Activated CD4-positive, alpha-beta memory T cell treated with anti-CD3 and anti-CD28 coated beads, Interleukin-2, amount 10 ng/mL, durations not matched to agents 7 days and 5 days (primary cell): ENCODE data around the gene CSPG4. TPM values are rescaled to one million over a fixed set of nuclear protein-coding genes. Genes with fewer than 3 reads are reported as not detected.
"Not testable (repeated sequence)": the region's sequence is repeated elsewhere in the genome, so short reads cannot be mapped to it uniquely, and the experiment has no call there.

Source experiments
- CTCF ChIA-PET: fragments of 350-600 bp; sonication (Branson Sonifier 250); formaldehyde crosslinking; loops from one replicate; lab custom pipeline; 2021; ENCODE audit warnings: antibody characterized with exemption, inconsistent platforms; lab: Charles Lee
- POLR2A ChIA-PET: fragments of 350-600 bp; sonication (Branson Sonifier 250); formaldehyde crosslinking; loops from one replicate; lab custom pipeline; 2021; ENCODE audit warnings: antibody characterized with exemption; lab: Charles Lee
- DNase-seq: peaks from one replicate; pipeline ENCODE4 v3.0.0-alpha.2; 2020
- H3K27ac Mint-ChIP-seq: one replicate; pipeline ENCODE4 v1.8.0; 2021; ENCODE audit warnings: mild to moderate bottlenecking, mixed read lengths
- H3K27me3 Mint-ChIP-seq: one replicate; pipeline ENCODE4 v1.8.0; 2021; ENCODE audit warnings: mixed read lengths
- H3K36me3 Mint-ChIP-seq: one replicate; pipeline ENCODE4 v1.8.0; 2021; ENCODE audit warnings: low read depth, mixed read lengths
- H3K4me1 Mint-ChIP-seq: one replicate; pipeline ENCODE4 v1.8.0; 2021; ENCODE audit warnings: mixed read lengths
- H3K4me3 Mint-ChIP-seq: one replicate; pipeline ENCODE4 v1.8.0; 2021; ENCODE audit warnings: mild to moderate bottlenecking, mixed read lengths
- H3K9me3 Mint-ChIP-seq: one replicate; pipeline ENCODE4 v1.8.0; 2021; ENCODE audit warnings: mixed read lengths
- total RNA-seq, 2 experiments: library from RNA; stranded (reverse); gene quantifications; one replicate each; pipeline ENCODE4 v1.2.3, GENCODE V29; 2021

CSPG4 gene
- total RNA-seq, 2 experiments from 2014 or later = not detected

DNA sequence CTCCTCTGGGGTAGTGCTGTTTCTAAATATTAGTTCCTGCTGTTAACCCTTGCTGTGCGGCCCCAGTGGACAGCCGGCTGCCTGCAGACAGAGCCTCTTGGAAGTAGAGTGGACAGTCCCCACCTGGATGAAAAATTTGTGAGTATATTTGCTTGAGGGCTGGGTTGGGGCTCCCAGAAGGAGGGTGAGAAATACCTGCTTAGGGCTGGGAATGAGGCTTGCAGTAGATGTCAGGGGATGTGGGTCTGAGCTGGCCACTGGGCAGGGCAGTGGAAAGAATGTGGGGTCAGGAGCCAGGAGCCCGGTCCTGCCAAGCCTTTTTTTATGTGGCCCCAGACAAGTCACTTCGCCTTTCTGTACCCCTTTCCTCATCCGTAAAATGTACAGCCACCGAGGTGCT, 4.4 kb upstream of the CSPG4 start:
- not testable (repeated sequence) for H3K4me1 Mint-ChIP-seq

DNA sequence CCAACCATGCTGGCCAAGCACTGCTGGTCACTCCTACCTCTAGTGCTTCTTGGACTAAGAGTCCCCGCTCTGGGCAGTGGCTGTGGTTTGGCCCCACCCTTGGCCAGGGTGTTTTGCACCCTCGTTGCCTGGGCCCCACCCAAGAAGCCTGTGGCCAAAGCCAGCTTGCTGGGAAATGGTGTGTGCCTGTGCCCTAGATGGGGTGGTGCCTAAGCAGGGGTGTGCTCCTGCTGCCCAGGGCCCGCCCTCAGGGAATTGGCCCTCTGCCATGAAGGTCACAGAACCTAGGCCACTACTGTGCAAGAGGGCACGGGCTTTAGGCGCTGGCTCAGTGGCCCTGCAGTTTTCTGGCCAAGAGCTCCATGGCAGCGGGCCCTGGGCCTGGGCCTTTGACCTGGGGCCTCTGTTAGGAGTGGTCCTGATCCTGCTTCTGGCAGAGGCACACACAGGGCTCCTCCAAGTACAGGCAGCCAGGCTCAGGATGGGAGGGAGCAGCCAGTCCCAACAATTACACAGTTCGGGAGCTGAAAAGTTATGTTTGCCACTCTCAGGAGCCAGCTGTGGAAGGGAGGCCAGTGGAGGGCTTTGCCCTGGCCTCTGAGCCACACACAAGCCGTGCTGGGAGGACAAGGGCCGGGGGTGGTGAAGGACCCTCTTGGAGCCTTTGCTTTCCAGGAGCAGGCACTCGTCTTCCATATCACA, 3.8 kb upstream of the CSPG4 start:
- H3K36me3 Mint-ChIP-seq, CTCF ChIA-PET, H3K27ac Mint-ChIP-seq, H3K4me1 Mint-ChIP-seq, H3K9me3 Mint-ChIP-seq, H3K4me3 Mint-ChIP-seq, DNase-seq, POLR2A ChIA-PET: not testable (repeated sequence)
- H3K27me3 Mint-ChIP-seq = peaks cover 21% of the 10 kb centered on the region

More for the DNA sequence above, 4.4 kb upstream of the CSPG4 start:
- H3K27ac Mint-ChIP-seq, POLR2A ChIA-PET, H3K36me3 Mint-ChIP-seq, CTCF ChIA-PET, DNase-seq, H3K4me3 Mint-ChIP-seq, H3K9me3 Mint-ChIP-seq: not testable (repeated sequence)
- H3K27me3 Mint-ChIP-seq = peaks cover 18% of the 10 kb centered on the region

DNA sequence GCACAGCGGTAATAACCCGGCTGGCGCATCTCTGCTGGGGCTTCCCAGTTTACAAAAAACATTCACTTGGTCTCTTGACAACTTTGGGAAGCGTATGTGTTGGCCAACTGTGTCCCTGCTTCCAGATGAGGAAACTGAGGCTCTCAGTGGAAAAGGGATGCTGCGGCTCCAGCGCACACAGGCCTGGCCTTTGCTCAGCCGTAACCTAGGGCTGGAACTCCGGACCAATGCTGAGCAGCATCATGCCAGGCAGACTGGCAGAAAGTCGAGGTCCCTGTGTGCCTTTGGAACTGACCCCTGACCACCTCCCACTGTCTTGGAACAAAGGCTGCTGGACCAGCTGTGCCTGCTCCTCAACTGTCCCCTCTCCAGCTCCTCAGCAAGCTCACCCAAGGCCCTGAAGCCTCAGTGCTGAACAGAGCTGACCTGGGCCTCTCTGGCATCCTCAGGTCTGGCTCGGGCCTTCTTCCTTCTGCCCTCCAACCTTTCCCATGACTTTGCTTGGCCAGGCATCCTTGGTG, 2.7 kb upstream of the CSPG4 start:
- H3K9me3 Mint-ChIP-seq, H3K27ac Mint-ChIP-seq, H3K4me3 Mint-ChIP-seq, H3K4me1 Mint-ChIP-seq, CTCF ChIA-PET, DNase-seq, POLR2A ChIA-PET, H3K36me3 Mint-ChIP-seq: not testable (repeated sequence)
- H3K27me3 Mint-ChIP-seq = peaks cover 21% of the 10 kb centered on the region

DNA sequence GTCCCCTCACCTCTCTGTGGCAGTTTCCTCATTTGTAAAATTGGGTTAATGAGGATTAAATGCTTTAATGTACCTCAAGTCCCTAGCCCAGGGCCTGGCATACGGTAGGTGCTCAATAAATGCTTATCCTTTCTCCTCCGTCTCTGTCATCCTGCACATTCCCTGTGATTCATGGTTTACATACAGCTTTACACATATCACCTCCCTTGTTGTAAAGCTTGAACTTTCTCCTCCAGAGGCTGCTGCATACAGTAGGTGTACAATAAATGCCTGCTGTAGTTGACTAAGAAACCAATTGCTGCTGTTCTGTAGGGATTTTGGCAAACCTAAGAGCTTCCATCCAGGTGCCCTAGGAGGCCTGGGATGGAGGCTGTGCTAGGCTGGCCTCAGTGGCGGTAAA, 1.5 kb upstream of the CSPG4 start:
- no peaks in the 10 kb centered on the region for H3K4me1 Mint-ChIP-seq
- no peaks in the 10 kb centered on the region for H3K36me3 Mint-ChIP-seq
- H3K4me3 Mint-ChIP-seq = no peak overlapping the region
- no peak for DNase-seq
- ChIA-PET CTCF (no interaction called here), POLR2A (no interaction called here)
- H3K27me3 Mint-ChIP-seq = peaks cover 18% of the 10 kb centered on the region
- H3K27ac Mint-ChIP-seq = no peak overlapping the region
- no peaks in the 10 kb centered on the region for H3K9me3 Mint-ChIP-seq

DNA sequence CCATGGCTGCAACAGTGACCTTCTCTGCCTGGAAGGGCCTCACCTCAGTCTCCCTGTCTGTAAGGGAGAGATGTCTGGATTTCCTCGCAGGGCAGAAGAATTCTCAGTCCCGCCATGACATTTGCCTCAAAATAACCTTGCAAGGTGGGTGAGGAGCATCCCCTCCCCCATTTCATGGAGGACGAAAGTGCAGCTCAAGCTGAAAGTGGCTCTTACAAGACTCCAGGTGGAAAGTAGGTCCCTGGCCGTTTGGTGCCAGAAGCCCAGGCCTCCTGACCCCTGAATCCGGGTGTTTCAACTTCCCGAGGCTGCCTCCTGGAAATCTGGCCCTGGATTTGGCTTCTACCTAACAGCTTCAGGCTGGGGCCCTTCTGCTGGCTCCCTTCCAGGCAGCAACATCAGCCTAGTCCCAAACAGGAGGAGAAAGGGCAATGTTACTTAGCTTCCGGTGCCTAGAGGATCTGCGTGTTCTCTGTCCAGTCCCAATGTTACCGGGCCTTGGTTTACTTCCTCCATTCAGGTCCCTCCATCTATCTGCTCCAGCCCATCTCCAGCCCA, 769 bp upstream of the CSPG4 start:
- Mint-ChIP-seq H3K36me3 (no peaks in the 10 kb centered on the region), H3K27me3 (peaks cover 14% of the 10 kb centered on the region), H3K4me3 (no peak overlapping the region), H3K9me3 (no peaks in the 10 kb centered on the region), H3K27ac (no peak overlapping the region), H3K4me1 (no peaks in the 10 kb centered on the region)
- ChIA-PET POLR2A (no interaction called here), CTCF (no interaction called here)
- no peak for DNase-seq

DNA sequence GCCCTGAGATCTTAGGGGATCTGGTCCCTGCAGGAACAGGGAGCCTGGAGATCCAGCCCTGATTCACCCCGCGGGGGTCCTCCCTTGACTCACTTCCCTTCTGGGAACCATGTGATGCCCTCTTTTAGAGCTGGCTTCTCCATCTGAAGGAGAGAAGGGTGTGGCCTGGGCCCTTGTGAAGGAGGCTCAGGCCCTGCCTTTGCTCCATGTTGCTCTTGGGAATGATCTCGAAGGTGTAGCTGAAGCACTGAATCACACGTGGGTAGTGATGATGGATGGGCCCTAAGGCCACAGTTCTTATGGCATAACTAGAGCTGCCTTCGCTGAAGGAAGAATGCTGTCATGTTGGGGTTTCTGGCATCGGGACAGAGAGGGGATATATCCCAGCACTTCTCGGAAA, 1.2 kb downstream of the CSPG4 start:
- H3K4me1 Mint-ChIP-seq, H3K4me3 Mint-ChIP-seq, H3K36me3 Mint-ChIP-seq, POLR2A ChIA-PET, H3K9me3 Mint-ChIP-seq, DNase-seq, H3K27ac Mint-ChIP-seq, CTCF ChIA-PET: not testable (repeated sequence)
- H3K27me3 Mint-ChIP-seq = peaks cover 14% of the 10 kb centered on the region

DNA sequence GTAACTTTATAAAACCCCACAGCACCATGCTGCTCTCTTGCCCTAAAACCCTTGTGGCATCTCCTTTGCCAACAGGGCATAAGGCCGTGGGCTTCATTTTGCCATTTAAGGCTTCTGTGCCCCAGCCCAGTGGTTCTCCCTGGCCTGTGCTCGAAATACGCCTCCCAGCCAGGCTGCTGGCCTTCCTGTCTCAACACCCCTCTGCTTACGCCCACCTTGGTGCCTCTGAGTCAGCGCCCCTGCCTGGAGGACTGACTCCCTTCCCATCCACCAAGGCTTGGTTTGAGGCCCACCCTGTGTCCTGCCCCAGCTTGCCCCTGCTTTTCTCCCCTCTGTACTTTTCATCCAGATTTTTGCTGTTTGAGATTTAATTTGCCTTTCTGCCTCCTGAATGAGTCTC, 1.8 kb downstream of the CSPG4 start:
- H3K9me3 Mint-ChIP-seq, CTCF ChIA-PET, H3K27ac Mint-ChIP-seq, DNase-seq, H3K4me1 Mint-ChIP-seq, POLR2A ChIA-PET, H3K4me3 Mint-ChIP-seq, H3K36me3 Mint-ChIP-seq: not testable (repeated sequence)
- peaks cover 14% of the 10 kb centered on the region for H3K27me3 Mint-ChIP-seq

DNA sequence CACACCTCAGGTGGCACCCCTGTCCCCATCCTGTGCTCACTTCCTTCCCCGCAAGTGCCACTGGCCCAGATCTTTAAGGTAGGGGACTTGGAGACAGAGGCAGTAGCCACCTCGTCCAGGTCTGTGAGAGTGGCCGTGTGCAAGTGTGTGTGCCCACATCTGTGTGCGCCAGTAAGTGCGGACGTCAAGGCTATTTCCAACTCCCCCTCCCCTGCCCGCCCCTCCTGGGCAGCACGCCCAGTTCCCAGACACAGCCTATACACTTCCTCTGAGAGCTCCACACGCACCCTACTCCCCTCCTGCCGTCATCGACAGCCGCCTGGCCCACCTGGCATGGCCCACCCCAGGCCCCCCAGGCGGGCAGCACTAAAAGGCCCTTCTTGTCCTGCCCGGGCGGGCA, 3.2 kb downstream of the CSPG4 start:
- CTCF ChIA-PET, H3K4me3 Mint-ChIP-seq, POLR2A ChIA-PET, H3K4me1 Mint-ChIP-seq, H3K27ac Mint-ChIP-seq, H3K36me3 Mint-ChIP-seq, DNase-seq, H3K9me3 Mint-ChIP-seq: not testable (repeated sequence)
- peaks cover 14% of the 10 kb centered on the region for H3K27me3 Mint-ChIP-seq

DNA sequence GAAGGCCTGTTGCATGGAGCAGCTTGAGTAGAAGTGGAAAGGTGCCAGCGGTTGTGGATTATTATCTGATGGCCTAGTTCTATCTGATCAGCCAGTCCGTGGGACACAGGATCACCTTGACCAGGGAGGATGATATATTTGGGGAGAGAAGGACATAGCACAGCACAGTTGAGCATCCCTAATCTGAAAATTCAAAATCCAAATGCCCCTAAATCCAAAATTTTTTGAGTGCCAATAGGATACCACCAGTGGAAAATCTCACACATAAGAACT, 6.0 kb downstream of the CSPG4 start:
- Mint-ChIP-seq H3K36me3 (no peaks in the 10 kb centered on the region), H3K9me3 (no peaks in the 10 kb centered on the region), H3K27me3 (peaks cover 2% of the 10 kb centered on the region), H3K4me1 (no peaks in the 10 kb centered on the region), H3K4me3 (no peak overlapping the region), H3K27ac (no peak overlapping the region)
- no peak for DNase-seq
- ChIA-PET POLR2A (interaction anchor here (0.6 kb wide), 1 partner anchor 17 kb away, joined by 3 read pairs; a partner anchor contains a TSS), CTCF (no interaction called here)

DNA sequence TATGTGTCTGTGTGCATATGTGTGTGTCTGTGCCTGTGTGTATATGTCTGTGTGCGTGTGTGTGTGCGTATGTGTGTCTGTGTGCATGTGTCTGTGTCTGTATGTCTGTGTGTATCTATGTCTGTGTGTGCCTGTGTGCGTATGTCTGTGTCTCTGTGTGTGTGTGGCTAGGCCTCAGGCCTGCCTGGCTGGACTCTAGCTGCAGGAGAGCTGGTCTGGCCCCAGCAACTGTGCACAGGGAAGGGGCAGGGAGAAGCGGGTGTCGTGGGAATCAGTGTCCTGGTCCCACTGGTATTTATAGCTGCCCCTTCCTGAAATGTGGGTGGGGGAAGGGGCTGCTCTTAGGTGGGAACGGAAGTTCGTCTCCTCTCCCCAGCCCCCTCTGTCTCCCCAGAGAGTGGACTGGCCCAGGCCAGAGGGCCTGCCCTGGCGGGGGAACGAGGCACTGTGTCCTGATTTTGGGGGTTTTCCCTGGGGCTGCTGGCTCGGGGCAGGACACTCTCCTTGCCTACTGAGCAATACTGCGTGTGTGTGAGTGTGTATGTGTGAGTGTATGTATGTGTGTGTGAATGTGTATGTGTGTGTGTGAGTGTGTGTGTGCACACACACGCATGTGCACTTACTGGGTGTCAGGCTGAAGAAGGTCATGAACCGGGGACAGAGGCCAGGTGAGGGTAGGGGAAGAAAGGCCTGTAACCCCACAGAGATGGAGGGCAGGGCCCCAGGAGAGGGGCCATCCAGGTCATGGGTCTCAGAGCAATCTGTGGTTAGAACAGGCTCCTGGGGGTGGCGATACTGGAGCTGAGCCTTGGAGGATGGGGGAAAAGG, 6.6 kb downstream of the CSPG4 start:
- Mint-ChIP-seq H3K4me3 (no peak overlapping the region), H3K4me1 (no peaks in the 10 kb centered on the region), H3K36me3 (no peaks in the 10 kb centered on the region), H3K27ac (no peak overlapping the region), H3K27me3 (no peaks in the 10 kb centered on the region), H3K9me3 (no peaks in the 10 kb centered on the region)
- POLR2A ChIA-PET = no interaction called here
- DNase-seq = no peak
- CTCF ChIA-PET = no interaction called here

DNA sequence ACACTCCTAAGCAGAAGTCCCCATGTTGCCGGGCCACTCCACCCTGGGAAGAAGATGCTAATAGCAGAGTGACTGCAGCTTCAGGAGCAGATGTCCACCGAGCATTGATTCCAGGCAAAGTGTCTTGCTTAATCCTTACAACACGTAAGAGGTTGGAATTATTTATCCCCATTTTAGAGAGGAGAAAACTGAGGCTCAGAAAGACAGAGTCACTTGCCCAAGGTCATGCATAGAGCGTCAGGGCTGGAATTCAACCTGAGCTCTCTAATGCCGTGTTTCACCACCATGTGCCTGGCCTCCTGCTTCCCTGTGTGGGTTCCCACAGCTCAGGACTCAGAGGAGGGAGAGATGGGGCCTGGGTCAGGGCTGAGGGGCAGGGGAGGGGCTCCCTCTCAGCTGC, 7.3 kb downstream of the CSPG4 start:
- H3K27ac Mint-ChIP-seq = not testable (repeated sequence)

DNA sequence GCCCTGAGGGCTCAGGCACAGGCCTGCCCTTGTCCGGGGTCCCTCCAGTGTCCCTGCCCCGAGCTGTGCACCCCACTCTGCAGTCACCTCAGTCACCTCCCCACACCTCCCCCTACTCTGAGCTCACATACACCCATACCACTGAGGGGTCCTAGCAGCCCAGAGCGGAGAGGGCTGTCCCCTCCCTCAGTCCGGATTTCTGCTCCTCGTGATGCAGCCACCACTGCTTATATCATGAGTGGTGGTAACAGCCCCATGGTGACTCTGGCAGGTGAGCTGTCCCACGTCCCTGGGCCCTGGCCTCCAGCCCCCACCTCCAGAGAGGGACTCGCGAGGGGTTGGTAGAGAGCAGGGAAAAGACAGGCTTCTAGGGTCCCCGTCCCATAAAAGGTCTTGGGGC, 8.0 kb downstream of the CSPG4 start:
- H3K4me1 Mint-ChIP-seq = no peaks in the 10 kb centered on the region
- POLR2A ChIA-PET = no interaction called here
- DNase-seq = no peak
- H3K27ac Mint-ChIP-seq = no peak overlapping the region
- no peaks in the 10 kb centered on the region for H3K9me3 Mint-ChIP-seq
- no peaks in the 10 kb centered on the region for H3K27me3 Mint-ChIP-seq
- CTCF ChIA-PET = no interaction called here
- H3K4me3 Mint-ChIP-seq = no peak overlapping the region
- H3K36me3 Mint-ChIP-seq = no peaks in the 10 kb centered on the region

More for the DNA sequence above, 7.3 kb downstream of the CSPG4 start:
- DNase-seq, H3K4me3 Mint-ChIP-seq, CTCF ChIA-PET, H3K9me3 Mint-ChIP-seq, H3K27me3 Mint-ChIP-seq, H3K4me1 Mint-ChIP-seq, H3K36me3 Mint-ChIP-seq, POLR2A ChIA-PET: not testable (repeated sequence)

DNA sequence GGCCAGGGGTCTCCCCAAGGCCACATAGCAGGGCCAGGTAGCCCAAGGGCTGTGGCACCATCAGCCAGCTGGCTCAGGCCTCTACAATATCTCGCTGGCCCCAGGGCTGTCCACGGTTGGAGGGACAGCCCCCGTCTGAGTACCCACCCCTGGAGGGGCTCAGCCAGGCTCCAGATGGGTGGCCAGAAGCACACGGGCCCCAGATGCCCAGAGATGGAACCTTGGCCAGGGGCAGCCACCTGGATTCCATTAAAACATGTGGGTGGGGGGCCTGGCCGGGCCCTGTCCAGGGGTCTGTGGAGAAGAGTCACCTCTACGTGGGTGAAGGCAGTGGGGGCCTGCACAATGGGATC, 8.4 kb downstream of the CSPG4 start:
- Mint-ChIP-seq H3K4me1 (no peaks in the 10 kb centered on the region), H3K9me3 (no peaks in the 10 kb centered on the region), H3K36me3 (no peaks in the 10 kb centered on the region), H3K4me3 (no peak overlapping the region), H3K27ac (no peak overlapping the region), H3K27me3 (no peaks in the 10 kb centered on the region)
- ChIA-PET POLR2A (no interaction called here), CTCF (no interaction called here)
- DNase-seq = no peak
